IMR-90 (cell line): ENCODE data around the gene PCP4. TPM values are rescaled to one million over a fixed set of nuclear protein-coding genes. Genes with fewer than 3 reads are reported as not detected.

Experiments used
- ATAC-seq: fragments of 200-7000 bp; cut with Tn5 transposase; 2 replicates; pipeline ENCODE4 v1.9.1; 2020; ENCODE audit warnings: low read depth, mild to moderate bottlenecking, moderate library complexity
- BruUV-seq: library from RNA; stranded (reverse); fragments of 400-500 nt; replicated peaks from 2 replicates; lab custom pipeline; 2021; lab: Mats Ljungman, UMichigan
- CTCF ChIA-PET: fragments of 300-600 bp; formaldehyde crosslinking; extraction: SDS; loops from one replicate; lab custom pipeline; 2021; ENCODE audit warnings: antibody characterized with exemption; lab: Yijun Ruan, JAX
- POLR2A ChIA-PET: fragments of 300-600 bp; sonication (Branson Sonifier 250); formaldehyde crosslinking; loops from one replicate; lab custom pipeline; 2022; ENCODE audit warnings: antibody characterized with exemption; ENCODE audit not compliant: unreplicated experiment; lab: Charles Lee
- DNase-seq: peaks from one replicate; pipeline ENCODE4 v3.0.0; 2013
- H2AFZ ChIP-seq: replicated peaks from 2 replicates; pipeline ENCODE3; 2013; ENCODE audit warnings: low read length, mild to moderate bottlenecking; ENCODE audit not compliant: poor library complexity
- H2AK5ac ChIP-seq: 2 replicates; pipeline ENCODE4 v1.6.1; 2013; ENCODE audit warnings: low read depth, low read length, inconsistent platforms
- H2AK9ac ChIP-seq: replicated peaks from 2 replicates; pipeline ENCODE3; 2013; ENCODE audit warnings: mild to moderate bottlenecking, low read depth, low read length, moderate library complexity; ENCODE audit not compliant: poor library complexity
- H2BK120ac ChIP-seq: 2 replicates; pipeline ENCODE4 v1.6.1; 2013; ENCODE audit warnings: low read depth, low read length, inconsistent platforms
- H2BK15ac ChIP-seq: 3 replicates; pipeline ENCODE4 v1.6.1; 2013; ENCODE audit warnings: low read depth, low read length, inconsistent platforms
- H2BK20ac ChIP-seq: 2 replicates; pipeline ENCODE4 v1.6.1; 2013; ENCODE audit warnings: low read depth, mild to moderate bottlenecking, inconsistent platforms, low read length, moderate library complexity
- H2BK5ac ChIP-seq: 2 replicates; pipeline ENCODE4 v1.6.1; 2013; ENCODE audit warnings: mild to moderate bottlenecking, low read depth, low read length, inconsistent platforms; ENCODE audit not compliant: poor library complexity, severe bottlenecking
- H3K14ac ChIP-seq: replicated peaks from 2 replicates; pipeline ENCODE4 v1.6.1; 2013; ENCODE audit warnings: low read depth, low read length, inconsistent platforms
- H3K18ac ChIP-seq: 2 replicates; pipeline ENCODE4 v1.6.1; 2013; ENCODE audit warnings: low read depth, low read length, control low read depth
- H3K23ac ChIP-seq: 2 replicates; pipeline ENCODE4 v1.6.1; 2013; ENCODE audit warnings: low read depth, low read length, inconsistent platforms
- H3K27ac ChIP-seq: 2 replicates; pipeline ENCODE4 v1.5.1; 2013; ENCODE audit warnings: mild to moderate bottlenecking, control low read depth, low read length; ENCODE audit not compliant: insufficient read depth
- H3K27me3 ChIP-seq: 2 replicates; pipeline ENCODE4 v1.6.1; 2013; ENCODE audit warnings: low read length; ENCODE audit not compliant: control insufficient read depth, insufficient read depth
- H3K36me3 ChIP-seq: 2 replicates; pipeline ENCODE4 v1.6.1; 2013; ENCODE audit warnings: low read length, mixed read lengths; ENCODE audit not compliant: control insufficient read depth, insufficient read depth
- H3K4ac ChIP-seq: 2 replicates; pipeline ENCODE4 v1.6.1; 2013; ENCODE audit warnings: low read depth, low read length, inconsistent platforms
- H3K4me1 ChIP-seq: 2 replicates; pipeline ENCODE4 v1.6.1; 2013; ENCODE audit warnings: low read length, mixed read lengths; ENCODE audit not compliant: control insufficient read depth, insufficient read depth
- H3K4me2 ChIP-seq: 2 replicates; pipeline ENCODE4 v1.6.1; 2013; ENCODE audit warnings: low read depth, mild to moderate bottlenecking, control low read depth, low read length, moderate library complexity
- H3K4me3 ChIP-seq: 2 replicates; pipeline ENCODE4 v1.5.1; 2013; ENCODE audit warnings: low read depth, mild to moderate bottlenecking, control low read depth, low read length, moderate library complexity; ENCODE audit not compliant: insufficient read depth
- H3K56ac ChIP-seq: 2 replicates; pipeline ENCODE4 v1.6.1; 2013; ENCODE audit warnings: low read length, inconsistent platforms; ENCODE audit not compliant: insufficient read depth; ENCODE audit errors: extremely low read depth
- H3K79me1 ChIP-seq, 2 experiments: 2 replicates each; pipeline ENCODE4 v1.6.1; 2013; ENCODE audit warnings: low read length in 2 of 2, inconsistent platforms in 1 of 2, low read depth in 1 of 2
- H3K9ac ChIP-seq: 2 replicates; pipeline ENCODE4 v1.6.1; 2013; ENCODE audit warnings: low read depth, low read length, control low read depth
- H3K9me1 ChIP-seq: 2 replicates; pipeline ENCODE4 v1.6.1; 2013; ENCODE audit warnings: low read length, inconsistent platforms; ENCODE audit not compliant: insufficient read depth
- H3K9me3 ChIP-seq: 2 replicates; pipeline ENCODE4 v1.6.1; 2013; ENCODE audit warnings: low read length; ENCODE audit not compliant: control insufficient read depth, insufficient read depth
- H4K20me1 ChIP-seq: 2 replicates; pipeline ENCODE4 v1.6.1; 2013; ENCODE audit warnings: low read length, inconsistent platforms; ENCODE audit not compliant: insufficient read depth
- H4K5ac ChIP-seq: 2 replicates; pipeline ENCODE4 v1.6.1; 2013; ENCODE audit warnings: mild to moderate bottlenecking, low read depth, low read length, control low read depth
- H4K8ac ChIP-seq, 2 experiments: 2 replicates each; pipeline ENCODE4 v1.6.1; 2013; ENCODE audit warnings: low read depth in 2 of 2, low read length in 2 of 2, control low read depth in 1 of 2, inconsistent platforms in 1 of 2
- H4K91ac ChIP-seq: 2 replicates; pipeline ENCODE4 v1.6.1; 2013; ENCODE audit warnings: low read depth, low read length, inconsistent platforms; ENCODE audit not compliant: insufficient read depth
- BHLHE40 ChIP-seq: fragments of 150-350 bp; IDR thresholded peaks from 2 replicates; pipeline ENCODE4 v1.6.1; 2016; ENCODE audit warnings: mild to moderate bottlenecking, low read depth, low read length
- CEBPB ChIP-seq: IDR thresholded peaks from 2 replicates; pipeline ENCODE4 v1.6.1; 2012; ENCODE audit warnings: low read depth, low read length, improper control_type of control experiment
- CHD1 ChIP-seq: IDR thresholded peaks from 2 replicates; pipeline ENCODE4 v1.6.1; 2012; ENCODE audit warnings: low read depth, low read length, improper control_type of control experiment
- FOS ChIP-seq: fragments of 150-350 bp; IDR thresholded peaks from 2 replicates; pipeline ENCODE4 v1.6.1; 2016; ENCODE audit warnings: low read depth, low read length
- MAFK ChIP-seq: IDR thresholded peaks from 2 replicates; pipeline ENCODE4 v1.6.1; 2012; ENCODE audit warnings: low read depth, low read length, improper control_type of control experiment
- MAZ ChIP-seq: IDR thresholded peaks from 2 replicates; pipeline ENCODE4 v1.6.1; 2012; ENCODE audit warnings: low read depth, mild to moderate bottlenecking, low read length, improper control_type of control experiment, moderate library complexity, borderline replicate concordance
- MXI1 ChIP-seq: IDR thresholded peaks from 2 replicates; pipeline ENCODE4 v1.6.1; 2012; ENCODE audit warnings: low read depth, mild to moderate bottlenecking, low read length, moderate library complexity, borderline replicate concordance
- NFE2L2 ChIP-seq: fragments of 150-350 bp; IDR thresholded peaks from 2 replicates; pipeline ENCODE4 v1.6.1; 2016; ENCODE audit warnings: low read depth, mild to moderate bottlenecking, low read length
- POLR2A ChIP-seq: IDR thresholded peaks from 2 replicates; pipeline ENCODE4 v1.6.1; 2012; ENCODE audit warnings: mild to moderate bottlenecking, low read depth, low read length
- RAD21 ChIP-seq: IDR thresholded peaks from 2 replicates; pipeline ENCODE4 v1.6.1; 2012; ENCODE audit warnings: low read length, improper control_type of control experiment
- RCOR1 ChIP-seq: IDR thresholded peaks from 2 replicates; pipeline ENCODE4 v1.6.1; 2012; ENCODE audit warnings: mild to moderate bottlenecking, low read length, improper control_type of control experiment; ENCODE audit not compliant: insufficient replicate concordance
- RFX5 ChIP-seq: IDR thresholded peaks from 2 replicates; pipeline ENCODE4 v1.8.0; 2012; ENCODE audit warnings: low read depth, mild to moderate bottlenecking, low read length, moderate library complexity
- SMC3 ChIP-seq: fragments of 150-350 bp; IDR thresholded peaks from 2 replicates; pipeline ENCODE4 v1.6.1; 2016; ENCODE audit warnings: low read depth, mild to moderate bottlenecking, antibody characterized with exemption, low read length, moderate library complexity
- USF2 ChIP-seq: fragments of 150-350 bp; IDR thresholded peaks from 2 replicates; pipeline ENCODE4 v1.6.1; 2017; ENCODE audit warnings: mild to moderate bottlenecking, antibody characterized with exemption, low read length, low read depth
- WGBS, 2 experiments: methylation state at CpG; one replicate each; pipeline versions ENCODE4 v1.1.5 to v1.1.7; 2013; ENCODE audit warnings: missing lambda C conversion rate in 2 of 2; ENCODE audit not compliant: insufficient read length in 1 of 2; ENCODE audit errors: extremely low coverage in 2 of 2; 5-methylcytosine and 5-hydroxymethylcytosine counted together
- dilution Hi-C: fragments of 300-500 bp; cut with HindIII; formaldehyde crosslinking; loops from one replicate; pipeline ENCODE4 v1.14.3; 2018; ENCODE audit warnings: low sequenced_read_pairs; ENCODE audit not compliant: unreplicated experiment
- in situ Hi-C: fragments of 300-500 bp; cut with MboI; formaldehyde crosslinking; loops from 3 replicates; pipeline ENCODE4 v1.14.3; 2019; ENCODE audit warnings: low sequenced_read_pairs, inconsistent platforms, mixed read lengths
- intact Hi-C: fragments of 100-400 bp; cut with micrococcal nuclease; formaldehyde crosslinking; loops from 2 replicates; pipeline ENCODE4 v1.10.0; 2022
- polyA plus RNA-seq, 3 experiments: library from polyadenylated mRNA; depleted of rRNA; stranded (reverse); fragments of >200 nt; gene quantifications; 2 replicates each; pipeline ENCODE4 v1.2.3, GENCODE V29; 2012; ENCODE audit warnings: low replicate concordance in 1 of 3
- total RNA-seq: library from RNA; depleted of rRNA; stranded (reverse); fragments of >200 nt; gene quantifications from 2 replicates; pipeline ENCODE4 v1.2.3, GENCODE V29; 2012
- TF ChIP-seq, protein P1 (sequence below): fragments of 150-350 bp; IDR thresholded peaks from 2 replicates; pipeline ENCODE4 v1.6.1; 2016; ENCODE audit warnings: low read depth, mild to moderate bottlenecking, low read length, moderate library complexity, borderline replicate concordance
- TF ChIP-seq, protein P2 (sequence below): conservative IDR thresholded peaks from 2 replicates; pipeline ENCODE4 v1.5.1; 2012; ENCODE audit warnings: mild to moderate bottlenecking, low read depth, low read length, improper control_type of control experiment

The PCP4 gene
- total and polyA plus RNA-seq, 2 of the 4 experiments (the other 2 are of a cell fraction) = not detected

DNA sequence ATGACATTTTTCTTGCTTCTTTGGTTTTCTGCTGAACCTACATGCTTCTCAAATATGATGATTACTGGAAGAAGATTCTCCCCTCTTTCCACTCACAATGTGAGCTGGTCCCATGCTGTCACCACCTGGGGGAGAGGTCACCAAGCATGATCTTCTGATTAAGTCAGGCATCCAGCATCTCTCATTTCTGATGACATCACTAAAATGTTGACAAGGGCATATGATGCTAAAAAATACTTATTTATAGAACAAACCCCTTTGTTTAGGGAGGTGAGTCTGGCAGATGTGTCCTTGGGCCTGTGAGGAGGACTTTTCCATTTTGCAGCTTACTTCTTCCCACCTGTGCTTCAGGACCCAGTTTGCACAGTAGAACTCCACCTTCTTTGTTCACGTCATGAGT, 42.0 kb upstream of the PCP4 start:
- peaks cover 2% of the 10 kb centered on the region for H3K9me3 ChIP-seq
- H3K9me1 ChIP-seq = no peaks in the 10 kb centered on the region
- H3K27ac ChIP-seq = no peak overlapping the region
- H3K18ac ChIP-seq = no peak overlapping the region
- BruUV-seq = no TSS peak
- no peaks in the 10 kb centered on the region for H3K36me3 ChIP-seq
- no peak overlapping the region for H3K56ac ChIP-seq
- H3K9ac ChIP-seq = no peak overlapping the region
- no peaks in the 10 kb centered on the region for H3K79me1 ChIP-seq
- H3K23ac ChIP-seq = no peak overlapping the region
- H3K14ac ChIP-seq = no peak overlapping the region
- no peaks in the 10 kb centered on the region for H3K27me3 ChIP-seq
- H3K4ac ChIP-seq = no peak overlapping the region
- no peak overlapping the region for H2BK5ac ChIP-seq
- no peak overlapping the region for H2AFZ ChIP-seq
- no peak overlapping the region for H2BK15ac ChIP-seq
- H2BK120ac ChIP-seq = no peak overlapping the region
- no peaks in the 10 kb centered on the region for H4K20me1 ChIP-seq
- ChIA-PET CTCF (no interaction called here), POLR2A (no interaction called here)
- no peak for DNase-seq
- in situ Hi-C loops = no loop called here
- H4K5ac ChIP-seq = no peak overlapping the region
- no peak overlapping the region for H2BK20ac ChIP-seq
- intact Hi-C loops = no loop called here
- WGBS, 2 experiments = no CpG with 5 or more reads among the region's 1 CpG
- no peak overlapping the region for H3K4me2 ChIP-seq
- H2AK5ac ChIP-seq = no peak overlapping the region
- H4K8ac ChIP-seq = no peak overlapping the region
- H2AK9ac ChIP-seq = no peak overlapping the region
- no peak overlapping the region for H3K4me3 ChIP-seq
- no peak for TF ChIP-seq RAD21
- TF ChIP-seq SMC3 = no peak
- no peak for TF ChIP-seq MAZ
- no peak for TF ChIP-seq BHLHE40
- TF ChIP-seq MAFK = no peak
- TF ChIP-seq MXI1 = no peak
- TF ChIP-seq FOS = no peak
- no peak for TF ChIP-seq CEBPB
- no peak for TF ChIP-seq POLR2A
- TF ChIP-seq, protein P1, sequence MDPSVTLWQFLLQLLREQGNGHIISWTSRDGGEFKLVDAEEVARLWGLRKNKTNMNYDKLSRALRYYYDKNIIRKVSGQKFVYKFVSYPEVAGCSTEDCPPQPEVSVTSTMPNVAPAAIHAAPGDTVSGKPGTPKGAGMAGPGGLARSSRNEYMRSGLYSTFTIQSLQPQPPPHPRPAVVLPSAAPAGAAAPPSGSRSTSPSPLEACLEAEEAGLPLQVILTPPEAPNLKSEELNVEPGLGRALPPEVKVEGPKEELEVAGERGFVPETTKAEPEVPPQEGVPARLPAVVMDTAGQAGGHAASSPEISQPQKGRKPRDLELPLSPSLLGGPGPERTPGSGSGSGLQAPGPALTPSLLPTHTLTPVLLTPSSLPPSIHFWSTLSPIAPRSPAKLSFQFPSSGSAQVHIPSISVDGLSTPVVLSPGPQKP = no peak
- TF ChIP-seq RCOR1 = no peak
- TF ChIP-seq USF2 = no peak
- TF ChIP-seq NFE2L2 = no peak
- TF ChIP-seq, protein P2, sequence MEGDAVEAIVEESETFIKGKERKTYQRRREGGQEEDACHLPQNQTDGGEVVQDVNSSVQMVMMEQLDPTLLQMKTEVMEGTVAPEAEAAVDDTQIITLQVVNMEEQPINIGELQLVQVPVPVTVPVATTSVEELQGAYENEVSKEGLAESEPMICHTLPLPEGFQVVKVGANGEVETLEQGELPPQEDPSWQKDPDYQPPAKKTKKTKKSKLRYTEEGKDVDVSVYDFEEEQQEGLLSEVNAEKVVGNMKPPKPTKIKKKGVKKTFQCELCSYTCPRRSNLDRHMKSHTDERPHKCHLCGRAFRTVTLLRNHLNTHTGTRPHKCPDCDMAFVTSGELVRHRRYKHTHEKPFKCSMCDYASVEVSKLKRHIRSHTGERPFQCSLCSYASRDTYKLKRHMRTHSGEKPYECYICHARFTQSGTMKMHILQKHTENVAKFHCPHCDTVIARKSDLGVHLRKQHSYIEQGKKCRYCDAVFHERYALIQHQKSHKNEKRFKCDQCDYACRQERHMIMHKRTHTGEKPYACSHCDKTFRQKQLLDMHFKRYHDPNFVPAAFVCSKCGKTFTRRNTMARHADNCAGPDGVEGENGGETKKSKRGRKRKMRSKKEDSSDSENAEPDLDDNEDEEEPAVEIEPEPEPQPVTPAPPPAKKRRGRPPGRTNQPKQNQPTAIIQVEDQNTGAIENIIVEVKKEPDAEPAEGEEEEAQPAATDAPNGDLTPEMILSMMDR = no peak
- TF ChIP-seq CHD1 = no peak
- TF ChIP-seq RFX5 = no peak
- H4K91ac ChIP-seq = no peak overlapping the region
- no peaks in the 10 kb centered on the region for H3K4me1 ChIP-seq
- ATAC-seq = no peak
- dilution Hi-C loops = no loop called here
